WTC11 (cell line): ENCODE data around the gene RGS9BP.

Source experiments
- TF ChIP-seq, protein P1 (sequence below): fragments of 200-600 bp; IDR thresholded peaks from 2 replicates; pipeline ENCODE4 v1.8.0; 2022; ENCODE audit warnings: antibody characterized with exemption
- TF ChIP-seq, protein P2 (sequence below): sonication (generic); formaldehyde crosslinking; IDR thresholded peaks from 2 replicates; pipeline ENCODE4 v1.8.1; 2022; ENCODE audit warnings: mild to moderate bottlenecking, moderate library complexity, missing genetic modification reagents

DNA sequence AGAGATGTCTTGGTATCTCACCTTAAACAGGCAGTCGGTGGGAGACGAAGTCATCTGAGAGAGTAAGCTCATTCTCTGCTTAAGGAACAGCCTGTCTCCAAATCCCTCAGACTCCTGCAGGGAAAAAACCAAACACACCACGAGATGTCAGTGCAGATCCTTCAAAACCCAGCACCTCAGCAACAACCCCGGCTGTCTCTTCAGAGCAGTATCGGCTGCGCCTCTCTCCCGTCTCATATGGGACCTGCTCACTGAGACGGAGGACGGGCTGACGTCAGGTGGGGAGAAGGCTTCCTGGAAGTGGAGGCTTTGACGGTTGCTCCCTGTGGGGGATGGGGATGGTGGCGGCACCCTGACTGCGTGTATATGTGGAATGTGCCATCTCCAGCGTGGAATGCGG lies 44.3 kb upstream of the RGS9BP start:
- TF ChIP-seq, protein P1, sequence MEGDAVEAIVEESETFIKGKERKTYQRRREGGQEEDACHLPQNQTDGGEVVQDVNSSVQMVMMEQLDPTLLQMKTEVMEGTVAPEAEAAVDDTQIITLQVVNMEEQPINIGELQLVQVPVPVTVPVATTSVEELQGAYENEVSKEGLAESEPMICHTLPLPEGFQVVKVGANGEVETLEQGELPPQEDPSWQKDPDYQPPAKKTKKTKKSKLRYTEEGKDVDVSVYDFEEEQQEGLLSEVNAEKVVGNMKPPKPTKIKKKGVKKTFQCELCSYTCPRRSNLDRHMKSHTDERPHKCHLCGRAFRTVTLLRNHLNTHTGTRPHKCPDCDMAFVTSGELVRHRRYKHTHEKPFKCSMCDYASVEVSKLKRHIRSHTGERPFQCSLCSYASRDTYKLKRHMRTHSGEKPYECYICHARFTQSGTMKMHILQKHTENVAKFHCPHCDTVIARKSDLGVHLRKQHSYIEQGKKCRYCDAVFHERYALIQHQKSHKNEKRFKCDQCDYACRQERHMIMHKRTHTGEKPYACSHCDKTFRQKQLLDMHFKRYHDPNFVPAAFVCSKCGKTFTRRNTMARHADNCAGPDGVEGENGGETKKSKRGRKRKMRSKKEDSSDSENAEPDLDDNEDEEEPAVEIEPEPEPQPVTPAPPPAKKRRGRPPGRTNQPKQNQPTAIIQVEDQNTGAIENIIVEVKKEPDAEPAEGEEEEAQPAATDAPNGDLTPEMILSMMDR: no peak
- TF ChIP-seq, protein P2, sequence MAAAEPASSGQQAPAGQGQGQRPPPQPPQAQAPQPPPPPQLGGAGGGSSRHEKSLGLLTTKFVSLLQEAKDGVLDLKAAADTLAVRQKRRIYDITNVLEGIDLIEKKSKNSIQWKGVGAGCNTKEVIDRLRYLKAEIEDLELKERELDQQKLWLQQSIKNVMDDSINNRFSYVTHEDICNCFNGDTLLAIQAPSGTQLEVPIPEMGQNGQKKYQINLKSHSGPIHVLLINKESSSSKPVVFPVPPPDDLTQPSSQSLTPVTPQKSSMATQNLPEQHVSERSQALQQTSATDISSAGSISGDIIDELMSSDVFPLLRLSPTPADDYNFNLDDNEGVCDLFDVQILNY (CRISPR knock-in tag): no peak
